H1 (cell line): ENCODE results near the gene GFOD1. TPM values are rescaled to one million over a fixed set of nuclear protein-coding genes. Genes with fewer than 3 reads are reported as not detected.

Source experiments
- CTCF ChIA-PET: fragments of 300-600 bp; sonication (Branson Sonifier 250); formaldehyde crosslinking; loops from one replicate; lab custom pipeline; 2021; ENCODE audit not compliant: partially characterized antibody; lab: Charles Lee
- POLR2A ChIA-PET: fragments of 300-600 bp; sonication (Branson Sonifier 250); formaldehyde crosslinking; loops from one replicate; lab custom pipeline; 2021; ENCODE audit warnings: inconsistent platforms; ENCODE audit not compliant: partially characterized antibody; lab: Charles Lee
- DNase-seq, 2 experiments: peaks; one replicate each; pipeline versions ENCODE4 v3.0.0 to v3.0.0-alpha.2; 2010 to 2022; ENCODE audit warnings: low spot score in 2 of 2, low read depth in 1 of 2, mixed read lengths in 1 of 2
- FAIRE-seq: peaks from 2 replicates; lab custom pipeline; 2011; peaks lifted over from hg19 to GRCh38; lab: Jason Lieb, UNC
- H2AFZ ChIP-seq: 2 replicates; pipeline ENCODE4 v1.8.1; 2012; ENCODE audit warnings: low read length, inconsistent platforms
- H2AK5ac ChIP-seq: 2 replicates; pipeline ENCODE4 v1.6.1; 2013; ENCODE audit warnings: low read depth, low read length
- H2BK120ac ChIP-seq: replicated peaks from 2 replicates; pipeline ENCODE3; 2013; ENCODE audit warnings: low read depth, low read length, inconsistent platforms
- H2BK12ac ChIP-seq: 2 replicates; pipeline ENCODE4 v1.6.1; 2013; ENCODE audit warnings: low read depth, low read length
- H2BK15ac ChIP-seq: 2 replicates; pipeline ENCODE4 v1.6.1; 2013; ENCODE audit warnings: low read length
- H2BK20ac ChIP-seq: 2 replicates; pipeline ENCODE4 v1.6.1; 2013; ENCODE audit warnings: low read length
- H2BK5ac ChIP-seq: 2 replicates; pipeline ENCODE4 v1.6.1; 2013; ENCODE audit warnings: low read depth, low read length
- H3K14ac ChIP-seq: 2 replicates; pipeline ENCODE4 v1.6.1; 2013; ENCODE audit warnings: inconsistent platforms; ENCODE audit not compliant: insufficient read length
- H3K18ac ChIP-seq: 2 replicates; pipeline ENCODE4 v1.6.1; 2013; ENCODE audit warnings: low read length; ENCODE audit errors: extremely low read depth
- H3K23ac ChIP-seq: 2 replicates; pipeline ENCODE4 v1.6.1; 2013; ENCODE audit warnings: inconsistent platforms; ENCODE audit not compliant: insufficient read length
- H3K23me2 ChIP-seq: 2 replicates; pipeline ENCODE4 v1.6.1; 2013; ENCODE audit warnings: low read depth, low read length
- H3K27ac ChIP-seq: 2 replicates; pipeline ENCODE4 v1.6.1; 2011; ENCODE audit warnings: low read depth, low read length, inconsistent platforms
- H3K27me3 ChIP-seq, 4 experiments: replicated peaks in 1 of 4; 1 replicate in 1 of 4; 2 replicates in 3 of 4; pipeline versions ENCODE4 v1.6.1 to v1.8.1; 2011 to 2013; ENCODE audit warnings: low read length in 3 of 4, mild to moderate bottlenecking in 3 of 4, inconsistent platforms in 2 of 4, mixed read lengths in 2 of 4, moderate library complexity in 1 of 4; ENCODE audit not compliant: control insufficient read depth in 3 of 4, insufficient read depth in 3 of 4; ENCODE audit errors: extremely low read depth in 1 of 4
- H3K36me3 ChIP-seq, 4 experiments: 2 replicates each; pipeline versions ENCODE4 v1.6.1 to v1.8.1; 2011 to 2013; ENCODE audit warnings: mild to moderate bottlenecking in 4 of 4, low read length in 3 of 4, moderate library complexity in 2 of 4, control low read depth in 1 of 4, inconsistent platforms in 1 of 4; ENCODE audit not compliant: insufficient read depth in 4 of 4, control insufficient read depth in 2 of 4
- H3K4ac ChIP-seq: replicated peaks from 2 replicates; pipeline ENCODE3; 2013; ENCODE audit warnings: low read length, low read depth, mixed read lengths, inconsistent platforms; ENCODE audit not compliant: insufficient read length
- H3K4me1 ChIP-seq, 4 experiments: replicated peaks in 1 of 4; 1 replicate in 1 of 4; 2 replicates in 3 of 4; pipeline versions ENCODE4 v1.6.1 to v1.8.1; 2011 to 2013; ENCODE audit warnings: low read length in 3 of 4, inconsistent platforms in 2 of 4, mixed read lengths in 1 of 4; ENCODE audit not compliant: insufficient read depth in 4 of 4, control insufficient read depth in 3 of 4
- H3K4me2 ChIP-seq, 2 experiments: 2 replicates each; pipeline versions ENCODE4 v1.6.1 to v1.8.1; 2011 to 2013; ENCODE audit warnings: low read depth in 2 of 2, low read length in 2 of 2, control low read depth in 1 of 2, inconsistent platforms in 1 of 2, mild to moderate bottlenecking in 1 of 2; ENCODE audit not compliant: insufficient read depth in 1 of 2
- H3K4me3 ChIP-seq, 4 experiments: fragments of 200-600, 300-600 bp in 1 of 4; sonication (generic), shearing (Covaris generic), sonication (Bioruptor Twin) in 1 of 4; 2 replicates each; pipeline versions ENCODE4 v1.5.1 to v1.8.1; 2011 to 2016; ENCODE audit warnings: low read length in 4 of 4, low read depth in 3 of 4, control low read depth in 2 of 4, inconsistent platforms in 2 of 4, mild to moderate bottlenecking in 2 of 4, mixed read lengths in 1 of 4, moderate library complexity in 1 of 4; ENCODE audit not compliant: insufficient read depth in 2 of 4; ENCODE audit errors: extremely low read depth in 1 of 4
- H3K56ac ChIP-seq: replicated peaks from 2 replicates; pipeline ENCODE3; 2013; ENCODE audit warnings: low read depth, mild to moderate bottlenecking, mixed read lengths, low read length, inconsistent platforms; ENCODE audit not compliant: insufficient read length
- H3K79me1 ChIP-seq: 2 replicates; pipeline ENCODE4 v1.6.1; 2013; ENCODE audit warnings: low read depth, low read length, control low read depth
- H3K79me2 ChIP-seq, 2 experiments: 2 replicates each; pipeline versions ENCODE4 v1.6.1 to v1.8.1; 2012 to 2013; ENCODE audit warnings: low read length in 2 of 2, mild to moderate bottlenecking in 2 of 2, inconsistent platforms in 1 of 2; ENCODE audit not compliant: insufficient read depth in 2 of 2, control insufficient read depth in 1 of 2
- H3K9ac ChIP-seq, 4 experiments: replicated peaks in 1 of 4; 1 replicate in 1 of 4; 2 replicates in 3 of 4; pipeline versions ENCODE4 v1.6.1 to v1.8.1; 2011 to 2013; ENCODE audit warnings: low read depth in 3 of 4, low read length in 3 of 4, control low read depth in 2 of 4, mild to moderate bottlenecking in 2 of 4, moderate library complexity in 2 of 4, inconsistent platforms in 1 of 4; ENCODE audit errors: extremely low read depth in 1 of 4
- H3K9me3 ChIP-seq, 2 experiments: 2 replicates each; pipeline versions ENCODE4 v1.6.1 to v1.8.1; 2012 to 2013; ENCODE audit warnings: mild to moderate bottlenecking in 2 of 2, moderate library complexity in 2 of 2, control low read depth in 1 of 2, inconsistent platforms in 1 of 2, low read depth in 1 of 2, low read length in 1 of 2, mixed read lengths in 1 of 2; ENCODE audit not compliant: insufficient read depth in 2 of 2
- H4K20me1 ChIP-seq, 2 experiments: replicated peaks in 1 of 2; 2 replicates each; pipeline versions ENCODE3 to v1.8.1; 2011 to 2013; ENCODE audit warnings: inconsistent platforms in 2 of 2, low read length in 2 of 2, mild to moderate bottlenecking in 1 of 2; ENCODE audit not compliant: insufficient read depth in 2 of 2, control insufficient read depth in 1 of 2
- H4K5ac ChIP-seq: 2 replicates; pipeline ENCODE4 v1.6.1; 2013; ENCODE audit warnings: low read length, low read depth, mixed read lengths, inconsistent platforms; ENCODE audit not compliant: insufficient read length
- H4K8ac ChIP-seq: 2 replicates; pipeline ENCODE4 v1.8.0; 2013; ENCODE audit warnings: mild to moderate bottlenecking, moderate library complexity, low read length, inconsistent platforms; ENCODE audit not compliant: insufficient read depth; ENCODE audit errors: extremely low read depth
- H4K91ac ChIP-seq: replicated peaks from 2 replicates; pipeline ENCODE3; 2013; ENCODE audit warnings: low read length, mixed read lengths, inconsistent platforms; ENCODE audit not compliant: insufficient read length
- ASH2L ChIP-seq: fragments of 200-600, 300-600 bp; sonication (generic); IDR thresholded peaks from one replicate; pipeline ENCODE4 v1.7.1; 2017; ENCODE audit warnings: low read length
- BRCA1 ChIP-seq: IDR thresholded peaks from 2 replicates; pipeline ENCODE4 v1.6.1; 2012; ENCODE audit warnings: low read depth, low read length, improper control_type of control experiment
- CEBPB ChIP-seq: IDR thresholded peaks from 2 replicates; pipeline ENCODE4 v1.6.1; 2012; ENCODE audit warnings: low read depth, low read length
- EGR1 ChIP-seq: IDR thresholded peaks from 2 replicates; pipeline ENCODE4 v1.6.1; 2011; ENCODE audit warnings: low read depth, low read length, borderline replicate concordance
- EZH2 ChIP-seq: fragments of 200-600 bp; sonication (generic); IDR thresholded peaks from 2 replicates; pipeline ENCODE4 v1.7.1; 2012; ENCODE audit warnings: low read depth, mild to moderate bottlenecking, moderate library complexity, low read length, inconsistent platforms; ENCODE audit not compliant: severe bottlenecking
- FOSL1 ChIP-seq: IDR thresholded peaks from 2 replicates; pipeline ENCODE4 v1.6.1; 2011; ENCODE audit warnings: mild to moderate bottlenecking, low read depth, low read length, moderate library complexity; ENCODE audit not compliant: insufficient read depth
- GTF2F1 ChIP-seq: IDR thresholded peaks from 2 replicates; pipeline ENCODE4 v1.6.1; 2012; ENCODE audit warnings: low read depth, low read length, improper control_type of control experiment, borderline replicate concordance
- HDAC2 ChIP-seq, 2 experiments: fragments of 300-600 bp in 1 of 2; sonication (generic) in 1 of 2; IDR thresholded peaks; 2 replicates each; pipeline ENCODE4 v1.6.1; 2011 to 2012; ENCODE audit warnings: low read depth in 2 of 2, low read length in 2 of 2, mild to moderate bottlenecking in 2 of 2, moderate library complexity in 2 of 2, borderline replicate concordance in 1 of 2, inconsistent platforms in 1 of 2
- HDAC6 ChIP-seq: IDR thresholded peaks from one replicate; pipeline ENCODE4 v1.7.1; 2012; ENCODE audit warnings: low read depth, mild to moderate bottlenecking, inconsistent platforms, low read length, moderate library complexity
- POLR2AphosphoS5 ChIP-seq: IDR thresholded peaks from 2 replicates; pipeline ENCODE4 v1.6.1; 2011; ENCODE audit warnings: low read depth, low read length
- RNF2 ChIP-seq: fragments of 200-900, 300-1000 bp; sonication (generic); IDR thresholded peaks from 2 replicates; pipeline ENCODE4 v1.7.1; 2016; ENCODE audit warnings: borderline replicate concordance, low read depth, mild to moderate bottlenecking, antibody characterized with exemption, low read length; ENCODE audit not compliant: poor library complexity, severe bottlenecking; ENCODE audit errors: missing control alignments
- SIX5 ChIP-seq: IDR thresholded peaks from 2 replicates; pipeline ENCODE4 v1.6.1; 2011; ENCODE audit warnings: mild to moderate bottlenecking, low read depth, low read length
- SP4 ChIP-seq: IDR thresholded peaks from 2 replicates; pipeline ENCODE4 v1.6.1; 2012; ENCODE audit warnings: low read length, inconsistent platforms
- USF2 ChIP-seq: IDR thresholded peaks from 2 replicates; pipeline ENCODE4 v1.6.1; 2011; ENCODE audit warnings: low read length, improper control_type of control experiment
- WGBS, 2 experiments: shearing (Covaris generic) in 1 of 2; methylation state at CpG; one replicate each; pipeline versions ENCODE4 v1.1.6 to v1.1.7; 2013 to 2015; ENCODE audit warnings: low lambda C conversion rate in 2 of 2, mixed read lengths in 2 of 2, inconsistent platforms in 1 of 2, low coverage in 1 of 2, missing lambda C conversion rate in 1 of 2; ENCODE audit not compliant: insufficient replicate concordance in 2 of 2, insufficient coverage in 1 of 2, insufficient read length in 1 of 2; ENCODE audit errors: extremely low coverage in 1 of 2, missing lambda C conversion rate in 1 of 2; 5-methylcytosine and 5-hydroxymethylcytosine counted together
- polyA plus RNA-seq, 7 experiments: library from polyadenylated mRNA; depleted of rRNA in 3 of 7; stranded (reverse) in 5 of 7; unstranded in 2 of 7; fragments of >200 nt in 5 of 7; fragments of 200-250 nt in 2 of 7; gene quantifications; 1 replicate in 5 of 7; 2 replicates in 1 of 7; 4 replicates in 1 of 7; pipeline versions ENCODE4 v1.2.1 to v1.2.3, GENCODE V29; 2011 to 2013; ENCODE audit warnings: missing spikeins in 2 of 7, mixed read lengths in 2 of 7
- total RNA-seq: library from RNA; stranded (reverse); fragmentation: NEBNext Ultra II Directional; extraction: Animal tissue kit (Norgen Biotek cat#: 25700); gene quantifications from 2 replicates; pipeline ENCODE4 v1.2.1, GENCODE V29; 2021

The GFOD1 gene
- total and polyA plus RNA-seq, 2 of the 8 experiments (the other 6 are each of a cell fraction or from before 2014, with no cell fraction given), result 2.5 to 8.8 TPM

- H3K9me3 ChIP-seq, result peaks cover 1 to 3% of the 10 kb centered on the region in 2 experiments; a peak in 1 of 4 replicates
- no peak overlapping the region for H3K27ac ChIP-seq
- H2AK5ac ChIP-seq, result no peak overlapping the region
- no peak overlapping the region for H2BK12ac ChIP-seq
- H4K8ac ChIP-seq, result no peak overlapping the region
- no peak overlapping the region for H3K18ac ChIP-seq
- CTCF ChIA-PET, result interaction anchor here (0.6 to 1.7 kb wide), 2 partner anchors 21 to 1508 kb away, joined by 3 to 5 read pairs; no protein-coding TSS in a partner anchor
- H2BK120ac ChIP-seq, result no peak overlapping the region
- H4K5ac ChIP-seq, result no peak overlapping the region
- H3K27me3 ChIP-seq, result no peaks in the 10 kb centered on the region
- H3K36me3 ChIP-seq, result no peaks in the 10 kb centered on the region
- H3K4me3 ChIP-seq, result no peak overlapping the region
- FAIRE-seq (no peak), DNase-seq (no peak)
- no peak overlapping the region for H4K91ac ChIP-seq
- POLR2A ChIA-PET, result no interaction called here
- WGBS, 2 experiments, result 94% methylated on average over 3 of the region's 3 CpGs; no CpG with 5 or more reads in 1 of the 2 experiments
- no peak overlapping the region for H2BK15ac ChIP-seq
- H3K9ac ChIP-seq, result no peak overlapping the region
- no peaks in the 10 kb centered on the region for H3K79me2 ChIP-seq
- H3K4me2 ChIP-seq, result no peak overlapping the region
- no peak overlapping the region for H2BK5ac ChIP-seq
- H3K79me1 ChIP-seq, result no peaks in the 10 kb centered on the region
- H3K23ac ChIP-seq, result no peak overlapping the region
- H3K23me2 ChIP-seq, result no peaks in the 10 kb centered on the region
- H2AFZ ChIP-seq, result no peak overlapping the region
- H3K14ac ChIP-seq, result no peak overlapping the region
- no peaks in the 10 kb centered on the region for H3K4me1 ChIP-seq
- no peak overlapping the region for H3K56ac ChIP-seq
- no peak overlapping the region for H2BK20ac ChIP-seq
- H4K20me1 ChIP-seq, result no peaks in the 10 kb centered on the region
- no peak overlapping the region for H3K4ac ChIP-seq
- TF ChIP-seq HDAC2 (IDR thresholded peaks at IDR 0.05; ENCODE audit: borderline replicate concordance in 1 of 2, low read depth in 2 of 2, low read length in 2 of 2), result no peak
- no peak for TF ChIP-seq ASH2L
- no peak for TF ChIP-seq FOSL1
- TF ChIP-seq GTF2F1, result no peak
- TF ChIP-seq EGR1, result no peak
- no peak for TF ChIP-seq USF2
- no peak for TF ChIP-seq CEBPB
- TF ChIP-seq RNF2, result no peak
- no peak for TF ChIP-seq POLR2AphosphoS5
- TF ChIP-seq EZH2, result no peak
- TF ChIP-seq SIX5, result no peak
- TF ChIP-seq HDAC6, result no peak
- TF ChIP-seq BRCA1, result no peak
- no peak for TF ChIP-seq SP4
These were observed 28.5 kb upstream of the GFOD1 start for GRCh38 chr6:13515912-13516311.
